MM.1S (cell line): ENCODE results near the gene DCLRE1B.

Source experiments
- CTCF ChIP-seq: fragments of 300-600 bp; sonication (generic); IDR thresholded peaks from 2 replicates; pipeline ENCODE4 v1.5.1; 2016; ENCODE audit warnings: antibody characterized with exemption, low read length, mixed read lengths
- EZH2 ChIP-seq: fragments of 300-600 bp; sonication (generic); optimal IDR thresholded peaks from 2 replicates; pipeline ENCODE3; 2017; ENCODE audit warnings: low read depth, mild to moderate bottlenecking, antibody characterized with exemption, low read length, mixed read lengths
- EZH2phosphoT487 ChIP-seq: fragments of 300-600 bp; sonication (generic); IDR thresholded peaks from 2 replicates; pipeline ENCODE4 v1.6.1; 2018; ENCODE audit warnings: antibody characterized with exemption, low read length

- TF ChIP-seq EZH2 = no peak
- no peak for TF ChIP-seq CTCF
- no peak for TF ChIP-seq EZH2phosphoT487
These were observed 17.8 kb downstream of the DCLRE1B start for GRCh38 chr1:113922957-113923356.
